GM19035 (cell line): Measurements from ENCODE around the gene PKLR.
"Not testable (repeated sequence)": the region's sequence is repeated elsewhere in the genome, so short reads cannot be mapped to it uniquely, and the experiment has no call there.

ENCODE experiments used
- ATAC-seq: cut with Tn5 transposase; IDR thresholded peaks from one replicate; pipeline ENCODE4 v1.9.1; 2021; ENCODE audit not compliant: unreplicated experiment

Gene PKLR

DNA sequence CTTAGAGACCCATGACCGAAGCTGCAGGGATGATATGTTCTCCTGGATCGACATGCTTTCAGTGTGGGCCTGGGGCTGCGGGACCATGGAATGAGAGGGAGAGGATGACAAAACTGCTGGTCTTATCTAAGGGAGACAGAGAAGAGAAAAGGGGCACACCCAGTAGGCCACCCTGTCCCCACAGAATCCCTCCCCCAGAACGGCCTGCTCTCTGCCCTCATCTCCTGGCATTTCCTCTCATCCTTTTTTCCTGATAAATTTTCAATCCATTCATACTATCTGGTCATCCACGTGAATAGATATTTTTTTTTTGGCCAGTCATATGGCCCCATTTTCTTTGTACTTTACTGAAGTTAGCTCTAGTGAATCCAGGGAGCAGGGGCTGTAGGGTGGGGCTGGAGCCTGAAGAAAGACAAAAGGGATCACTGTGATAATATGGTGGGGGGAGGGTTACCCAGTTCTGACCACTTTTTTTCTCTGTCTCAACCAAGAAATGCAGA is at the start of gene PKLR:
Gene PKLR, minus strand, starts transcription at position 97 of the 500 bp plus-strand sequence. Its CDS starts 43 bp downstream, at position 54.
- ATAC-seq = no peak

DNA sequence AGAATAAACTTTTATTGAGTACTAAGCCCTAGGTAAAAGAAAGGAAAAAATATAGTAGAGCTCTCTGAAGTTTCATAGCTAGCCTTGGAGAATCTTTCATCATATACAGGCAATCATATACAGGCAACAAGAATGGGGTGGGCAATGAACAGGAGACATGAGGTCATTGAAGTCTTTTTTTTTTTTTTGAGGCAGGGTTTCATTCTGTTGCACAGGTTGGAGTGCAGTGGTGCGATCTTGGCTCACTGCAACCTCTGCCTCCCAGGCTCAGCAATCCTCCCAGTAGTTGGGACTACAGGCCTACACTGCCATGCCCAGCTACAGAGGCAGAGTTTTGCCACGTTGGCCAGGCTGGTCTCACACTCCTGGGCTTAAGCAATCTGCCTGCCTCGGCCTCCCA is 41.6 kb upstream of the PKLR start:
- no peak for ATAC-seq

DNA sequence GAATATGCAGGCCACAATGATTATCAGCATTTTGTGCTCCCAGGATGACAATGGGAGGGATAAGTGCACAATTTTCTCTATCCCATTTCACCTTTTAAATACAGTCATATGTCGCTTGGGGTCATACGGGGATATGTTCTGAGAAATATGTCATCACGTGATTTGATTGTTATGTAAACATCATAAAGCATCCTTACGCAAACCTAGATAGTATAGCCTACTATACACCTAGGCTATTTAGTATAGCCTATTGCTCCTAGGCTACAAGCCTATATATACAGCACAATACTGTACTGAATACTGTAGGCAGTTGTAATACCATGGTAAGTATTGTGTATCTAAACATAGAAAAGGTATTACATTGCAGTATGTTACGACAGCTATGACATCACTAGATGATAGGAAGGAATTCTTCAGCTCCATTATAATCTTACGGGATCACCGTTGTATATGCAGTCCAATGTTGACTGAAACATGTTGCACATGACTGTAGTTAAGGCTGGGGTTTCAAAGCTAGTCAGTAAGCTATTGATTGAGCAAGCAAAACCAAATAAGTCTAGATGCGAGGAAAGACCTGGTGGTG is 38.4 kb upstream of the PKLR start:
- ATAC-seq = no peak

DNA sequence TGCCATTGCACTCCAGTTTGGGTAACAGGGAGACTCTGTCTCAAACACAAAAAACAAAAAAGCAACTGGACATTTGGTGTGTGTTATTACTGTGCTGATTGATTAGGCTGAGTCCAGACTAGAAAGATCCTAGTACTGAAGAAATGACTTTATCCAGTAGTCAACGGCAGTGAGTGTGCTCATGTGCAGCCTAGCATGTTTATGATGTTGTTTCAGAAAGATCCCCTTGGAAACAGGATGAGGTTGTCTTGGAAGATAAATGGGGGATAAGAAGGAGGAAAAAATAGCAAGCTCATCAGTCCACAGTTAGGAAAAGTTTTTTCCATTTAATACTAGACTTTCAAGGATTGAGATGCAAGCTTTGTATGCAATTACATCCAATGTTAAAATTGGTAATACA is 33.7 kb upstream of the PKLR start:
- no peak for ATAC-seq

DNA sequence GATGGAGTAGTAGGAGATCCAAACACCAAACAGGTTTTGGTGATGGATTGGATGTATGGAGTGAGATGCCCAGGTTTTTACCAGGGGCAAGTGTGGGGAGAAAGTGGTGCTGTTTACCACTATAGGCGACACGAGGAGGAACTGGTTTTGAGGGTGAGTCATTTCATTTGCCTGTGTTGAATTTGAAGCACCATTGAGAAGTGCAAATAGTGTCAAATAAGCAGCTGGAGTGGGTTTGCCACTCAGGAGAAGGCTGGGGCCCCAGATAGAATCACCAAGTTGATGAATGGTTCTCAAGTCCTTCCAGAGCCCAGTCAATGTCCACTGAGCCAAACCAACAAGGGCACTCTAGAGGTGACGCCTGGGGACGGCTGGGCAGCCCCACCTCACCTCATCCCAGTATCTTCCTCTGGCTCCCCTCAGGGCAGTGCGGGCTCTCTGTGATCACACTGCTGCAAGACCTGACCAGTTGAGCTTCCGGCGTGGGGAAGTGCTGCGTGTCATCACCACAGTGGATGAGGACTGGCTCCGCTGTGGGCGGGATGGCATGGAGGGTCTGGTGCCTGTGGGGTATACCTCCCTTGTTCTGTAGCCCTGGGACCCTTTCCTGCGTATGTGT is 28.9 kb upstream of the PKLR start:
- ATAC-seq = no peak

DNA sequence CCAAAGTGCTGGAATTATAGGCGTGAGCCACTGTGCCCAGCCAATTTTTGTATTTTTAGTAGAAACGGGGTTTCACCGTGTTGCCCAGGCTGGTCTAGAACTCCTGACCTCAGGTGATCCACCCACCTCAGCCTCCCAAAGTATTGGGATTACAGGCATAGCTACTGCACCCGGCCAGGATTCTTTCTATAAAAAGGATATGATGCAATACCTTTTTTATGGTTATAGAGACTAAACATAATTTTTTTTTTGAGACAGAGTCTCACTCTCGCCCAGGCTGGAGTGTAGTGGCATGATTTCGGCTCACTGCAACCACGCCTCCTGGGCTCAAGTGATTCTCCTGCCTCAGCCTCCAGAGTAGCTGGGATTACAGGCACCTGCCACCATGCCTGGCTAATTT is 27.6 kb upstream of the PKLR start:
- not testable (repeated sequence) for ATAC-seq

DNA sequence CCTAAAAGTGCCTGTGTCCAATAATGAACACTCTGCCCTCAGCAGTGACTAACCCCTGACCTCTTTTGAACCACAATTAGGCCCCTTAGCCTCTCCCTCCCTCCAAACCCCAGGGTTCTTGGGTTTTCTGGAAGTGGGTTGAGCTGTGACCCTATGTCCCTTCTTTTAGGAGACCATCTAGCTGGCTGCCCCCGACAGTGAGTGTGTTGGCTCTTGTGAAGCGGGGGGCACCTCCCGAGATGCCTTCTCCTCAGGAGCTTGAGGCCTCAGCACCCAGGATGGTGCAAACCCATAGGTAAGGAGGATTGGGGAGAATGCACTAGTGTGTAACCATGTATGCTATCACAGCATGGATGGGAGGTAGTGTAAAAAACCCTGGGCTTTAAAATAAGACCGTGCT is 26.7 kb upstream of the PKLR start:
- ATAC-seq = no peak

DNA sequence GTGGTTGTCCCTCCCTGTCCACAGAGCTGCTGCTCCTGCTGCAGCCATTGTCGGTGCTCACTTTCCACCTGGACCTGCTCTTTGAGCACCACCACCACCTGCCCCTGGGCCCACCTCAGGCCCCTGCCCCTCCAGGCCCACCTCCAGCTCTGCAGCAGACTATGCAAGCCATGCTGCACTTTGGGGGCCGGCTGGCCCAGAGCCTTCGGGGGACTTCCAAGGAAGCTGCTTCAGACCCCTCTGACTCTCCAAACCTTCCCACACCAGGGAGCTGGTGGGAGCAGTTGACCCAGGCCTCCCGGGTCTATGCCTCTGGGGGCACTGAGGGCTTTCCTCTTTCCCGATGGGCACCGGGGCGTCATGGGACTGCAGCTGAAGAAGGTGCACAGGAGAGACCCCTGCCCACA is 25.4 kb upstream of the PKLR start:
- ATAC-seq = no peak

DNA sequence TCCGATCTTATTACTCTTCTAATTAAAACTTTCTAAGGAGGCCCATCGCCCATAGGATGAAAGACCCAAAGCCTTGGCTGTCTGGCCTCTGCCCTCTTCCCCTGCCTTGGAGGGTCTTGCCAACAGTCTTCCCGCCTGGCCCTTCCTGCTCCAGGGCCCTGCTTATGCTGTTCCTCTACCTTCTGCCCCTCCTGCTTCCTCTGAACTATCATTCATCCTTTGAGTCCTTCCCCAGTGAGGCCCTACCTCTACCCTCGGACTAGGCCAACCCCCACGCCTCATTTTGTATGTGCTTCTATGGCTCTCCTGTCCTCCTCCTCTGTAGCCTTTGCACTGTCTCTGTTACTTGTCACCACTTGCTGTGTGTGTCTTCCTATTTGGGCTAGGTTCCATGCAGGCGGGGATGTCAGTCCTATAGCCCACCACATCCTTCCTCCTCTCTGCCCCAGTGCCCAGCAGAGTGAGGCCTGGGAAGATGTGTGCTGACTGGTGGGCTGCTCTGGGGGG is 24.8 kb upstream of the PKLR start:
- ATAC-seq = no peak

DNA sequence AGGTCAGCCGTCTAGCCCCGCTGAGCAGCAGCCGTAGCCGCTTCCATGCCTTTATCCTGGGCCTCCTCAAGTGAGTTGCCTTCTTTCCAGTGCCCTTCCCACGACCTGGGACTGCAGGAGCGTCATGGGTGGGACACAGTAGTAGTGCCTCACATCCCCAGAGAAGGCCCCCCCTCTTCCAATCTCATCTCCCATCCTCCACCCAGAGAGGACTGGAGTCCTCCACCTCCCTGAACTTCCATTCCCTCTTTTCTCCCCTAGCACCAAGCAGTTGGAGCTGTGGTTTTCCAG is 24.3 kb upstream of the PKLR start:
- ATAC-seq = no peak

DNA sequence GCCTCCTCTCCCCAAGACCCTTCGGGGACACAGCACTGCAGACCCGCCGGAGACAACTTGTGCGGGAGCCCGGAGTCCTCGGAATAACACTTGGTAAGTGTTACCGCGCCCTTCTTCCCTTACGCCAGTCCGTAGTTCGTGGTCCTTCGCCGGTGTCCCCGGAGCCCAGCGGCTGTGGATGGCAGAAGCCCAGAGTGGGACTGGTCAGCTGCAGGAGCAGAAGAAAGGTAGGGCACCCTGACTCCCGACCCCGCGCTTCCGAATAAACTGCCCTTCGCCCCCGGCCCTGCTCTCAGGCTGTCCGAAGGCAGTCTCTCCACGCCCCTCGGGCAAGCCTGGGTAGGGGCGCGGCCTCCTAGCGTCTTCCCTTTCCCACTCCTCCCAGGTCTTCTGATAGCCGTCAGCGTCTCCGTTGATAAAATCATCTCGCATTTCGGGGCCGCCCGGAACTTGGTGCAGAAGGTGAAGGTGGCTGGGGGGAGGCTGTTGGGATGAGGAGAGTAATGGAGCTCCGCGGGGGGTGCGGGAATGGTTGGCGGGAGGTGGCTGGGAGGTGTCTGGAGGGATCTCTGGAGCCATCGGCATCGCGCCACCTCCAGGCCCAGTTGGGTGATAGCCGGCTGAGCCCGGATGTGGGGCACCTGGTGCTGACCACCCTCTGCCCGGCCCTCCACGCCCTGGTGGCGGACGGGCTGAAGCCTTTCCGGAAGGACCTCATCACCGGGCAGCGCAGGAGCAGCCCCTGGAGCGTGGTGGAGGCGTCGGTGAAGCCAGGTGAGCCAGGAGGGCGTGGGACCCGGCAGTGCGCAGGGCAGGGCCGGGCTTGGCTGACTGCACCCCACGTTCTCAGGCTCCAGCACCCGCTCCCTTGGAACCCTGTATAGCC is 23.7 kb upstream of the PKLR start:
- ATAC-seq = no peak

DNA sequence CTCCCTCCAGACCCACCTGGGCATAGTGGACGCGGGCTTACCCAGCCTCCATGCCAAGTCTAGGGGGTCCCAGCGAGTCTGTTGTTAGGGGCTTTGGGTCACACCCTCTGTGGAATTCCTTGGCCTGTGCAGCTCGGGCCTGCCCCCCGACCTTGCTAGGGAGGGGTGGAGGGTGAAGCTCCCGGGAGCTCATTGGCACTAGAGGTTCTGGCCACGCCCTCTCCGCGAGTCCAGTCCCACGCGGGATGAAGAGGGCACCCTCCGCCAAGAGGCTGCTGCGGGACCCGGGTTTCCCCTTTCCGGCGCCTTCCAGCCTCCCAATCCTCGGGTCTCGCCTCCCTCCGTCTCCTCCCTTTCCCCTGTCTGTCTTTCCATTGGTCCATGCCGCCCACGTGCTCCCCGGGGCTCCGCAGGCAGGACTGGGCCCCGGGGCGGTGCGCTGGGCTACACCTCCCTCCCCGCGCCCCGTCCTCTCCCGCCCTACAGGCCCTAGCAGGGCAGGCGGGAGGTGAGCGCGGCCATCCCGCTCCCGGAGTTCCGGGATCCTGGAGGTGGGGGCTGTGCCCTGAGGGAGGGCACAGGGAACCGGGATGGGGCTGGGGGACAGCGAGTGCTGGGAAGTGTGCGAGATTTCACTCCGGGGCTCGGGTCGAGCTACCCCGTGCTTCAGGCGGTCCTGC is 22.9 kb upstream of the PKLR start:
- peak; percentile 63 for ATAC-seq

DNA sequence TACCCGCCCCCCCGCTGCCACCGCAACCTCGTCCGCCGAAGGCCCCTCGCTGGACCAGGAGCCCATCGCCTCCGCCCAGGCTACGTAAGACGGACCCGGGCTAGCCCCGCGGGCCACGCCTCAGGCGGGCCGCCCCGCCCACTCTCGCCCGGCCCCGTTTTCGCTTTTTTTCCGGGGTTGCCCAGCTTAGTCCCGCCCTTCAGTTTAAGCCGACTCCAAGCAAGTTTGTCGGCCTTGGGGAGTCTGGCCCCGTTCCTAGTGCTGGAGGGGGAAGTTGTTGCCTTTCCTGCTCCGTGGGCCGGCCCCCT is 22.4 kb upstream of the PKLR start:
- ATAC-seq = peak; percentile 52

DNA sequence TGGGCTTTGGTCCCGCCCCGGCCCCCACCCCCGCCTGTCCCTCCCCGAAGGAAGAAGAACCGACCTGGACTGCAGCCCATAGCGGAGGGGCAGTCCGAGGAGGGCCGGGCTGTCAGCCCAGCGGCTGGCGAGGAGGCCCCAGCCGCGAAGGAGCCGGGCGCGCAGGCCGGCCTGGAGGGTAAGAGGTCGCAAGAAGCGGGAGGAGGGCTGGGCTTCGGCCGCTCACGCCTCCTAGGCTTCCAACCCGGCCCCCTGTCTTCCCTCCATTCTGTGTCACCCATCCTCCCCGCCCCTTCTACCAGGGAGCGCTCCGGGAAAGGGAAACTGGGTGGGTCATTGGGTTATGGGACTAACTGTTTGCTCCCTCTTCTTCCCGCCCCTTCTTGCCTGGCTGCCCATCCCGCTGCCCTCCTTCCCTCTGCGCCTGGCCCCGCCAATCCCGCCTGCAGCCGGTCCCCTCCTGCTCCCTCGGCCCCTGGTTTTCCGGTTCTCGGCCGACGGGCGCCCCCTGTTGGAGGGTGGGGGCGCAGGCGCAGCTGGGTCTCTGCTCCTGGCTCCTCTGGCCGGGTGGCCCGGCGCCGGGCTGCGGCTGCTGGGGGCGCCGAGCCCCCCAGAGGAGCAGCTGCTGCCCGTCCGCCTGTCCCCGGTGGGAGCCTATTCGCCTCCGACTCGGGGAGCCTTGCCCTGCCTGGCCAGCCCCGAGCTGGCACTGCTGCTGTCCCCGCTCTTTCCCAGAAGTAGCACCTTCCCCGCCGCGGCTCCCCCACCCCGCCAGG is 21.9 kb upstream of the PKLR start:
- ATAC-seq = peak; percentile 47

DNA sequence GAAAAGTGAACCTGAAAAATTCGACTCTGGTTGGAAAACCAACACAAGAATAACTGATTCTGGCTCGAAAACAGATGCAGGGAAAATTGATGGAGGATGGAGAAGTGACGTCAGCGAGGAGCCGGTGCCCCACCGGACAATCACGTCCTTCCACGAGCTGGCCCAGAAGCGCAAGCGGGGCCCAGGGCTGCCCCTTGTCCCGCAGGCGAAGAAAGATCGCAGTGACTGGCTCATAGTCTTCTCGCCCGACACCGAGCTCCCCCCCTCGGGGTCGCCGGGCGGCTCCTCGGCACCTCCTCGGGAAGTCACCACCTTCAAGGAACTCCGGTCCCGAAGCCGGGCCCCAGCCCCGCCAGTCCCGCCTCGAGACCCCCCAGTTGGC is 21.3 kb upstream of the PKLR start:
- ATAC-seq = no peak

DNA sequence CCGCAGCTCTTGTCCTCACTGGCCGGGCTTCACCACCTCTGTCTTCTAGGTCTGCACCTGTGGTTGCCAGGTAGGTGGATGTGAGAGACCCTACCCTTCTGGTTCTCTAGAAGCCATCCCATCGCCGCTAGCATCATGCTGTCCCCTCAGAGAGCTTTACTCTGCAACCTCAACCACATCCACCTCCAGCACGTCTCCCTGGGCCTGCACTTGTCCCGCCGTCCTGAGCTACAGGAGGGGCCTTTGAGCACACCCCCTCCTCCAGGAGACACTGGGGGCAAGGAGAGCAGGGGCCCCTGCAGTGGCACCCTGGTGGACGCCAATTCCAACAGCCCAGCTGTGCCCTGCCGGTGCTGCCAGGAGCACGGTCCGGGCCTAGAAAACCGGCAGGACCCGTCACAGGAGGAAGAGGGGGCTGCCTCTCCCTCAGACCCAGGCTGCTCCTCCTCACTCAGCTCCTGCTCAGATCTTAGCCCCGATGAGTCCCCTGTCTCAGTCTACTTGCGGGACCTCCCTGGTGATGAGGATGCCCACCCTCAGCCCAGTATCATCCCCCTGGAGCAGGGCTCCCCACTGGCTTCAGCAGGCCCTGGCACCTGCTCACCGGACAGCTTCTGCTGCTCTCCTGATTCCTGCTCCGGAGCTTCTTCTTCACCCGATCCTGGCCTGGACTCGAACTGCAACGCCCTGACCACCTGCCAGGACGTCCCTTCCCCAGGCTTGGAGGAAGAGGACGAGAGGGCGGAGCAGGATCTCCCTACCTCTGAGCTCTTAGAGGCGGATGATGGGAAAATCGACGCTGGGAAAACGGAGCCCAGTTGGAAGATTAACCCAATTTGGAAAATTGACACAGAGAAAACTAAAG is 20.6 kb upstream of the PKLR start:
- no peak for ATAC-seq

DNA sequence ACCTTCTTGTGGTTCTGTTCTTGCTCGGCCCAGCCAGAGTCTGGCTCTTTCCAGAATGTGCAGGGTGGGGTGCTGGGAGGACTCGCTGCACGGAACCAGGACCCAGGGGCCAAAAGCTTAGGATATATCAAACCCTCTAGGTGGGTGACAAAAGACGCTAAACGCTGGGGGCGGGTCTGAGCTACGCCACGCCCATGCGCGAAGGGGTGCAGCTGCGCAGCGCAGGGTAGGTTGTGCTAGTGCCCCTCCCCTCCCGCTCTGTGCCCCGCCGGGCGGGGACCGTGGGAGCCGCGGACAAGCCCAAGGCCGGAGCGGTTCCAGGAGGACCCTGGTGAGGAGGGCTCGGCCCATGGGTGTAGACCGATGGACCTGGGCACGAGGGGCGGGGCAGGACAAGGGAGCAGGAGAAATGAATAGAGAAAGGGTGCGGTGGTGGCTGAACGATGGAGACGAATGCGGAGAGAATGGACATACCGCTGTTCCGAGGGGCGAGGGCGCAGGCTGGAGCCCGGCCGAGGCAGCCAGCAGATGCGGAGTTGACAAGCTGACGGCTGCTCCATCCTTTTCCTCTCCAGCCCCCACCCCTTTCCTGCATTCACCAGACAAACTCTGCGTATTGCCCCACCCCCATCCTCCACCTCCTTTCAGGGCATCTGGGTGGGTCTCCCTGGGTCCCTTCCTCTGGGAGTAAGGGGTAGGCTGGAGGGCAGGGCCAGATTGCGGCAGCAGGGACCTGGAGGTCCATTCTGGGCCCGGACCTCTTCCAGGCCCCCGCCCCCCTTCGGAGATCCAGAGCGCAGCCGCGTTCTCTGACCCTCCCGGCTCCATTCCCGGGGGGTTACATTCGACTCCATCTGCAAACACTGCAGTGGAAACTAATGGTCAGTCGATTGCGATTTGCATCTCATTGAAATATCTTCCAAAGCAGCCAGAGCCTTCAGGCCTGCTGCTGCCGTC is 19.7 kb upstream of the PKLR start, which contains the start of gene RUSC1:
Gene RUSC1, plus strand, starts transcription at position 234 of the 957 bp plus-strand sequence. CDS start 880 bp downstream, outside the sequence.
- ATAC-seq = no peak

DNA sequence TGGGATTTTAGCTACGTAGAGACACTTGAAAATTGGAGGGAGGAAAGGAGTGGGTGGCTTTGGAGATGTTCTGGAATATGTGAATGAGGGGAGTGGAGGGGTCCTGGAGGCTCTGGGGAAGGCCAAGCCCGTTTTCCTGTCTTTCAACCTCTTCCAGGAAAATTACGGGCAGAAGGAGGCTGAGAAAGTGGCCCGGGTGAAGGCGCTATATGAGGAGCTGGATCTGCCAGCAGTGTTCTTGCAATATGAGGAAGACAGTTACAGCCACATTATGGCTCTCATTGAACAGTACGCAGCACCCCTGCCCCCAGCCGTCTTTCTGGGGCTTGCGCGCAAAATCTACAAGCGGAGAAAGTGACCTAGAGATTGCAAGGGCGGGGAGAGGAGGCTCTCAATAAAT is 19.0 kb upstream of the PKLR start:
- no peak for ATAC-seq

DNA sequence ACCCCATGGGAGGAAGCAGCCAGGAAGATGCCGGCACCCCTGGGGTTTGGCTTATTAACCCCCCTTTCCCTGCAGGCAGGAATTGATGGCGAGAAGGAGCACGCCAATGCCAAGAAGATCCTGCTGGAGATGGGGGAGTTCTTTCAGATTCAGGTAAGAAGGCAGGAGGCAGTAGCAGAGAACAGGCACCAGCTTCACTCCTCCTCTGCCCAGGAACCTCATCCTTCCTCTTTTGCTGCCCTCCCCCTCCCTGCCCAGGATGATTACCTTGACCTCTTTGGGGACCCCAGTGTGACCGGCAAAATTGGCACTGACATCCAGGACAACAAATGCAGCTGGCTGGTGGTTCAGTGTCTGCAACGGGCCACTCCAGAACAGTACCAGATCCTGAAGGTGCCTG is 18.3 kb upstream of the PKLR start:
- ATAC-seq = no peak
